ENCODE results near the gene ETV6.

Gene ETV6

GRCh38 chr12:11812586-11813437, 163.3 kb downstream of the ETV6 start:
- no peak for DNase-seq

GRCh38 chr12:11813438-11813813, 164.0 kb downstream of the ETV6 start:
- no peak for DNase-seq

GRCh38 chr12:11814374-11814773, 164.9 kb downstream of the ETV6 start:
- DNase-seq = no peak

GRCh38 chr12:11815397-11815796, 165.9 kb downstream of the ETV6 start:
- no peak for DNase-seq

DNA sequence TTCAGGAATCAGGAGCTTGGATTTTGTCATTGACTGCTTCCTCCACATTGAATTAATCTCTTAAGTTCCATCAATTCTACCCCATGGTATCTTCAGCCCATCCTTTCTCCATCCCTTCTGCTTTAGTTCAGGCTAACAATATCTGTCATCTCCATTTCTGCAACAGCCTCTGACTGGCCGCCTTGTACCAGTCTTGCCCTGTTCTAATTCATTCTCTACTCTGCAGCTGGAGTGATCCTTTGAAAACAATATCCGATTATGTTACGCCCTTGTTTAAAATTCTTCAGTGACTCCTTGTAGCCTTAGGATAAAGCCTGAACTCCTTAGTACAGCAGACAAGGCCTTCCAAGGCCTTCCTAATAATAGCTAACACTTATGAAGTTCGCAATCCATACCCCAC, 170.2 kb downstream of the ETV6 start:
- no peak for DNase-seq

DNA sequence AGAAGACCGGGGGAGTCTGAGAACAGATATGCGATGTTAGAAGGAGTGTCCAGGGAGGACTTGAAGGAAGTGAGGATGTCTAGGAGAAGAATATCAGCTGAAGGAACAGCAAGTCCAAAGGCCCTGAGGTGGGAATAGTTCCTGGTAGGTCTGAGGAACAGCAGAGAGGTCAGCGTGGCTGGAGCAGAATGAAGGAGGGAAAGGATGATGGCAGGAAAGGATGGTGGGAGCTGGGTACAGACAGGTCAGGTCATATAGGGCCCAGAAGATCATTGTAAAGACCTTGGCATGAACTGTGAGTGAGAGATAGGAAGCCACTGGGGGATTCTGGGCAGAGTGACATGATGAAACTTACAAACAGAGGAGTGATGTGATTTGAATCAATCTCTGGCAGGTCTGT, 171.0 kb downstream of the ETV6 start:
- DNase-seq = no peak

DNA sequence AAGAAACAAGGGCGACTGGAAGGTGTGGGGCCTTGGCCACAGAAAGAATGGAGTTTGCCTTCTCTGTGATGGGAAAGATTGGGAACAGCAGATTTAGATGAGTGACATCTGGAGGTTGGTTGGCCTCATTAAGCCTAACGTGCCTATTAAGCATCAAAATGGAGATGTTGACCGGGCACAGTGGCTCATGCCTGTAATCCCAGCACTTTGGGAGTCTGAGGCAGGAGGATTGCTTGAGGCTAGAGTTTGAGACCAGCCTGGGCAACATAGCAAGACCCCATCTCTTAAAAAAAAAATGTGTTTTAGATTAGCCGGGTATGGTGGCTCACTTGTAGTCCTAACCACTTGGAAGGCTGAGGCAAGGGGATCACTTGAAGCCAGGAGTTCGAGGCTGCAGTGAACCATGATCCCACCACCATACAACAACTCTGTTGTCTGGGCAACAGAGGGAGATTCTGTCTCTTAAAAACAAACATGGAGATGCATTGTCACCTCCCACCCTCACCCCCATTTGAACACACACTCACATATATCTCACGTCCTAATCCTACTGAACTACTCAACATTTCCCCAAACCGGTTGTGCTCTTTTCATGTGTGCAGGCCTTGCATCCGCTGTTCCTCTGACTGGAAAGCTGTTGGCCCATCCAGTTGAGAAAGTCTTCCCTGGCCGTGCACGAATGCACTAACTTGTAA, 172.1 kb downstream of the ETV6 start:
- DNase-seq = no peak

GRCh38 chr12:11822081-11822834, 172.8 kb downstream of the ETV6 start:
- DNase-seq = no peak

DNA sequence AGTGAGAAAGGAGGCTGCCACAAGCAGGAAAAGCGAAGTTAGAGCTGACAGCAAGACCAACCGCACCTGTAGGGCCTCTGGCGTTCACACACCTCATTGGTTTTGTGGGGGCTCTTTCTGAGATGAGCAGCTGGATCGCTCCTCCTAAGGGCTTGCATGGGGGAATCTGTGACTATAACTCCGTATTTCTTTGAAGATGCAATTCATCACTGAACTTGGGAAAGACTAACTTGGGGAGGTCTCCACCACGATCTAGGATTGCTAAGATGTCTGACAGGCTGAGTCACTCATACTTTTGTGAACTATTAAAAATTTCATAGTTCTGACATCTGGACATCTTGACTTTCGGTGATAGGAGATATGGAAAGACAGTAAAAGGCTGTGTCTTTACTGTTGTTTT, 173.6 kb downstream of the ETV6 start:
- no peak for DNase-seq

DNA sequence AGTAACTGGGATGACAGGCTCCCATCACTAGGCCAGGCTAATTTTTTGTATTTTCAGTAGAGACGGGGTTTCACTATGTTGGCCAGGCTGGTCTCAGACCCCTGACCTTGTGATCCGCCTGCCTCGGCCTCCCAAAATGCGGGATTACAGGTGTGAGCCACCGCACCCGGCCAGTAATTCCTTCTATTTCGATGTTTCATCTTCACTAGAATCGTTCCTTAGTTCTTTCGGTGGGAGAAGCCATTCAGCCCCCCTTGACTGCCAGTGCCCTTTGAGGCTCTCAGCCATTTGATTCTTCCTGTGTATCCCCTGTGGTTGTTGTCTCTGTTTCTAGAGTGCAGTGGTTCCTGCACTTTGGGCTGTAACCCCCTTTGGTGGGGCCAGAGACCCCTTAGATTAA, 174.1 kb downstream of the ETV6 start:
- no peak for DNase-seq

- no peak for DNase-seq
Observed at GRCh38 chr12:11824069-11824468, 174.6 kb downstream of the ETV6 start.

- DNase-seq = no peak
Observed at GRCh38 chr12:11824736-11825135, 175.3 kb downstream of the ETV6 start.

DNA sequence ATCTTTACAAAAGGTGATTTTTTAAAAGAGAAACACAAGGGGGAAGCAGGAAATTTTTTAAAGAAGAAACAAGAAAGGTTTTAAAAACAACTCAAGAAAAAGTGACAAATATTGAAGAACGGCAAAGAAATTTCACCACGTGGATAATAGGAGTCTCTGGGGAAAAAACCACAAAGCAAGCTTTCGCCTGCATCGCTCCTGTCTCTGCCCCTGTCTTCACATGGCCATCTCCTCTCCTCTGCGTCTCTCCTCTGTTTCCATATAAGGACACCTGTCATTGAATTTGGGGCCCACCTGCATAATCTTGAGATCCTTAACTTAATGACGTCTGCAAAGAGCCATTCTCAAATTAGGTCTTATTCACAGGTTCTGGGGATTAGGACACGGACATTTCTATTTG, 175.8 kb downstream of the ETV6 start:
- DNase-seq = no peak

DNA sequence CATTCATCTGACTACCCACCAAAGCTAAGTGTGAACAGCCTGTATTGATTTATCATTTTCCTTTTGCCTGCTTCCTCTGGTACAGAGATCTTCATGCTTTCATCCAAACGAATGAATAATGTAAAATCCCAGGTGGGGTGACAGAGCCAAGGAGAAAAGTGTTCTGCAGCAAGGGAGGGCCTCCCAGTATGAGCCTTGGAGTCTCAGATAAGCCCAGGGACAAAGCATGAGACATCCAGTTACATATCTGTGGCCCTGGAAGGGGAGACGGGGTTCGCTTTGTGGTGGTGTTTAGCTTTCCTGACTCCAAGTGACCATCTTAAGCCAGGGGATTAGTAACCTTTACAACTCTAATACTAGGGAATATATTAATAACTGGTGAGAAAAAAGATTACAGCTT, 177.1 kb downstream of the ETV6 start:
- DNase-seq = no peak

GRCh38 chr12:11827091-11828061, 177.9 kb downstream of the ETV6 start:
- no peak for DNase-seq

- no peak for DNase-seq
Observed at GRCh38 chr12:11829764-11830194, 180.3 kb downstream of the ETV6 start.

DNA sequence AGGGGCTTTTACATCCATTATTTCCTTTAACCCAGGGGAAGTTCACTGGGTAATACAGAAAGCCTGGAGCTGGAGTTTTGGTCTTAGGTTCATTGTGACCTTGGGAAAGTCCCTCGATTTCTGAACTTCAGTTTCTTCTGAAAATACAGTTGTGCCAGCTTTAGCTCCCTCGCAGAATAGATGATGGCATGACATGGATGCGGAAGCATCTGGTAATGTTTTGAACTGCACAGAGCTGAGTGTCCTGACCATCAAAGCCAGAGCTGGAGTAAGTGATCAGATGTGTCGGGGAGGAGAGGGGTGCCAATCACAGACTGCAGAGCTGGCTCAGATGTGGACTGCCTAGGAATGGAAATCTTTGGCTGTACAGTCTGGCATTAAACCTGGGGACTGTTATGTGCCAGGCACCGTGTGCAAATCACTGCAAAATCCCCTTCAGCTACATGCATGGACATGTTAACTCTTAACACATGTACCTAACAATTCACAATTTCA, 180.9 kb downstream of the ETV6 start:
- no peak for DNase-seq

GRCh38 chr12:11832093-11832492, 182.6 kb downstream of the ETV6 start:
- no peak for DNase-seq

DNA sequence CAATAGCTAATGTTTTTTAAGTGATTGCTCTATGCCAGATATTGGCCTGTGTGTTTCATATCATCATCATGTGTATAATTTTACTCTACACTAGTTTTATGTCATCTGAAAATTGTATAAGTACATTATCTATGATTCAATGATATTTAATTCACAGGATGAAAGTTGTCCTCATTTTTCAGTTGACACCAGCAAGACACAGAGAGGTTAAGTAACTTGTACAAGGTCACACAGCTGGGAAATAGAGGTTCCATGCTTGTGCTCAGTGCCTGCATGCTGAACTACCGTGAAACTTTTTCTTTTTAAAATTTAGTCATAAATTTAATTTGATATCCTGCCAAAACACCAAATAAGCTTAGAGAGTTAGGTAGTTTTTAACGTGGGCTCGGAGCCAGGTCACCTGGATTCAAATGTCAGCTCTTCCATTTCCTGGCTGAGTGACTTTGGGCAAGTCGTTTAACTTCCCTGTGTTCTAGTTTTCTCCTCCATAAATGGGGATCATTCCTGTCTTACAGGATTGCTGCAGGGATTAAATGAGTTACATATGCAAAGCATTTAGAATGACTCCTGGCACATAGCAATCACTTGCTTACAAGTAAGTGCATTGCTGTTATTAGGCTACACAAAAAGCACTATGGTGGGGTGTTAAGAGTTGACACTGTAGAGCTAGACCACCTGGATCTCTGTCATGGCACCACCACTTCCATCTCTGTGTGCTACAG, 183.9 kb downstream of the ETV6 start:
- no peak for DNase-seq

DNA sequence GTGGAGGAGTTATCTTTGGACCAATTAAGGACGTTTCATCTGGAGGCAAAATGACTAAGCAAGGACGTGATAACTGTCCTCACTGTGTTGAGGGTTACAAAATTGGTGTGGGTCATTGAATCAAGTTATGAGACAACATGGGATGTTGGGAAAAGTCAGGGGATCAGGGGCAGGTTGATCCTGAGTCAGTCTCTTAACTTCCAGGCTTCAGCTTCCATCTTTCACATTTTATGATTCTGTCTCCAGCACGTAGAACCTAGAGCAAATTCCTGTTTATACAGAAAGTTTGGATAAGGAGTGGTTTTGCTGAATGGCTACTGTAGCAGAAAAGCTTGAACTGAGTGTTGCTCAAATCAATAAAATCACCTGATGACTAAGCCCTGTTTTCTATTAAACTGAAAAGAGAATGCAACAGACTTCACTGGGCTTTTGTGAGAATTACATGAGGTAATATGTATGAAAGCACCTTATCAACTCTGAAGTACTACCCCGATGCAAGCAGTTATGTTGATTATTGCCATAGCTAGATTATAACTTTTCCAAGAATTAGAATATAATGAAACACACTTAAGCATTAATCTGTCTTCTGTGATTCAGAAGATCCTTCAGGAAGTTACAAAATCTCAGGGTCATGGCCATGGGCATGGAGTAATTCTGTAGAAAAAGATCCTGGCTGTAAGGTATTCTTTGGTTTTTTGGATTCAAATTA, 184.8 kb downstream of the ETV6 start:
- no peak for DNase-seq

- no peak for DNase-seq
Observed at GRCh38 chr12:11834931-11835330, 185.5 kb downstream of the ETV6 start.

All from NCI-H510A (cell line).